Activated T-helper 2 cell treated with anti-CD3 and anti-CD28 coated beads, Interferon-gamma antibody, Interleukin-2, Interleukin-4, amounts not matched to agents 10 μg/mL and 5 μg/mL and 100 μg/mL, durations not matched to agents 14 hours and 24 hours and 36 hours (primary cell): ENCODE measurements around the gene MYMK. TPM values are rescaled to one million over a fixed set of nuclear protein-coding genes. Genes with fewer than 3 reads are reported as not detected.

Experiments
- DNase-seq: peaks from one replicate; pipeline ENCODE4 v3.0.0; 2021; ENCODE audit warnings: low spot score
- H3K27ac Mint-ChIP-seq: one replicate; pipeline ENCODE4 v1.8.0; 2021; ENCODE audit warnings: mixed read lengths
- H3K27me3 Mint-ChIP-seq: one replicate; pipeline ENCODE4 v1.8.0; 2021; ENCODE audit warnings: low read depth, mixed read lengths
- H3K36me3 Mint-ChIP-seq: one replicate; pipeline ENCODE4 v1.8.0; 2021; ENCODE audit warnings: low read depth, mixed read lengths
- H3K4me1 Mint-ChIP-seq: one replicate; pipeline ENCODE4 v1.8.0; 2021; ENCODE audit warnings: low read depth, mixed read lengths
- H3K4me3 Mint-ChIP-seq: one replicate; pipeline ENCODE4 v1.8.0; 2021; ENCODE audit warnings: low read depth, mild to moderate bottlenecking, moderate library complexity, mixed read lengths
- H3K9me3 Mint-ChIP-seq: one replicate; pipeline ENCODE4 v1.8.0; 2021; ENCODE audit warnings: mixed read lengths
- intact Hi-C: fragments of 100-400 bp; cut with micrococcal nuclease; formaldehyde crosslinking; loops from one replicate; pipeline ENCODE4 v1.15.1; 2023
- total RNA-seq: library from RNA; stranded (reverse); gene quantifications from 2 replicates; pipeline ENCODE4 v1.2.3, GENCODE V29; 2022

Gene MYMK
- total RNA-seq, 1 donor from 2014 or later, result not detected

DNA sequence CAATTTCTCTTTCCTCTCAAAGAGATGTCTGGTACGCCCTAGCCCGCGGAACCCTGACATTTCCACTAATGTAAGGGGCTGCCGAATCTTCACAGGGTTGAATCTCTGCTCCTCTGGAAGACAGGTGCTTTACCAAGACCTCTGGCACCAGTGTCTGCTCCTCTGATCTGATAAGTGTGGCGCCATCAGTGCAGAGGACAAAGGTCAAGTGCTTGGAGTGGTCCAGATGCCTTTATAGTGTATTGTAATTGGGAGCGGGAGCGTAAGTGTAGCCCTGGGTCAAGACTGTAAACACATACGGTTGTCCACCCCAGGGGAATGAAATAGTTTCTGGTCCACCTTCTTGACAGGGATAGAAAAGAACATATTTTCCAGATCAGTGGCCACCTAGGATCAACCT lies 27.5 kb upstream of the MYMK start:
- no peak for DNase-seq
- Mint-ChIP-seq H3K36me3 (no peaks in the 10 kb centered on the region), H3K4me3 (no peak overlapping the region), H3K27ac (no peak overlapping the region), H3K9me3 (no peaks in the 10 kb centered on the region), H3K4me1 (no peaks in the 10 kb centered on the region), H3K27me3 (no peaks in the 10 kb centered on the region)
- intact Hi-C loops, result no loop called here

DNA sequence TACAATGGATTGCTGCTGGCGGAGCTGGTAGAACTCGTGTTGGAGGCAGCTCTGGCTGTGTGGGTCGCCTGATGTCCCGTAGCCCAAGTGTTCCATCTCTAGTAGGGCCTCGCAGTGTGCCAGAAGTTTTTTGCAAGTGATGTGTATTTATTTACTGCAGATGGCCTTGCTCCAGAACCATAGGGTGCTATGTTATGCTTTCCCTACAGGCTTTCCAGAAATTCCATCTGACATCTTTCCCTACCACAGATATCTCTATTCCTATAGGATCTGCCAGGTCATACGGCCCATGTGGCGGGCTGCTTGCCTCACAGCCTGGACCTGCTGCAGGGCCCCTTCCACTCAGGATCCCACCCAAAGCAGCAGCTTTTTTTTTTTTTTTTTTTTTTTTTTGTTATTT lies 26.7 kb upstream of the MYMK start:
- DNase-seq, result no peak
- Mint-ChIP-seq H3K27ac (no peak overlapping the region), H3K36me3 (no peaks in the 10 kb centered on the region), H3K27me3 (no peaks in the 10 kb centered on the region), H3K9me3 (no peaks in the 10 kb centered on the region), H3K4me3 (no peak overlapping the region), H3K4me1 (no peaks in the 10 kb centered on the region)
- intact Hi-C loops, result no loop called here

DNA sequence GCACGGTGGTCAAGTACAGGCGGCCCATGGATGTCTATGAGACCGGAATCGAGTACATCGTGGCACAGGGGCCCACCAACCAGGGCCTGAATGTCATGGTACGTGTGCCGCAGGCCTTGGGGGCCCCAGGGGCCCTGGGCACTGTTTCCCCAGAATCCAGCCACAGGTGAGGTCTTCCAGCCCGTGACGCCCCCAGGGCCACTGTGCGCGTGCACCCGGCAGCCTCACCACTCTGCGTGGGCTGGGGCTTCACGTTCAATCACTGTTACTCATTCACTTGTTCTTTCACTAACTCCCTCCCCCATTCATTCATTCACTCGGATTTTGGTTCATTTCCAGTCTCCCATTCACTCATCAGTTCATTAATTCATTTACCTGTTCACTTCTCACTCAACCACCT lies 22.4 kb upstream of the MYMK start:
- Mint-ChIP-seq H3K36me3 (no peaks in the 10 kb centered on the region), H3K4me1 (no peaks in the 10 kb centered on the region), H3K27me3 (no peaks in the 10 kb centered on the region), H3K27ac (no peak overlapping the region), H3K9me3 (no peaks in the 10 kb centered on the region), H3K4me3 (no peak overlapping the region)
- intact Hi-C loops, result no loop called here
- DNase-seq, result no peak

DNA sequence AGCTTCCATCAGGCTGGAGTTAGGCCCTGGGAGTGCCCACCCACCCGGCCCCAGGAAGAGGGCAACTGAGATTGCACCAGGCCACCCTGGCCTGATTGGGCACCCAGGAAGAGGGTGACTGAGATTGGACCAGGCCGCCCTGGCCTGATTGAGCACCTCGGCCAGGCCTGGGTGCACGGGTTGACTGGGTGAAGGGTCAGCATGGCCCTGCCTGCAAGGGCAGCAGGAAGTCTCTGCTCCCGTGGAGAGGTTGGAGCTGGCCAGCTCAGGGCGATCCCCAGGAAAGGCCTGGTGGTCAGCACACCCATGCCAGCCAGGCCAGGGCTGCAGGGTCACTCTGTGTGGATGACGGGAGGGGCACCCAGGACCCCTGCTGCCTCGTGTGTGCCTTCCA lies 21.5 kb upstream of the MYMK start:
- H3K9me3 Mint-ChIP-seq, result no peaks in the 10 kb centered on the region
- H3K27me3 Mint-ChIP-seq, result no peaks in the 10 kb centered on the region
- intact Hi-C loops, result no loop called here
- DNase-seq, result no peak
- no peaks in the 10 kb centered on the region for H3K4me1 Mint-ChIP-seq
- H3K27ac Mint-ChIP-seq, result no peak overlapping the region
- H3K36me3 Mint-ChIP-seq, result no peaks in the 10 kb centered on the region
- H3K4me3 Mint-ChIP-seq, result no peak overlapping the region

DNA sequence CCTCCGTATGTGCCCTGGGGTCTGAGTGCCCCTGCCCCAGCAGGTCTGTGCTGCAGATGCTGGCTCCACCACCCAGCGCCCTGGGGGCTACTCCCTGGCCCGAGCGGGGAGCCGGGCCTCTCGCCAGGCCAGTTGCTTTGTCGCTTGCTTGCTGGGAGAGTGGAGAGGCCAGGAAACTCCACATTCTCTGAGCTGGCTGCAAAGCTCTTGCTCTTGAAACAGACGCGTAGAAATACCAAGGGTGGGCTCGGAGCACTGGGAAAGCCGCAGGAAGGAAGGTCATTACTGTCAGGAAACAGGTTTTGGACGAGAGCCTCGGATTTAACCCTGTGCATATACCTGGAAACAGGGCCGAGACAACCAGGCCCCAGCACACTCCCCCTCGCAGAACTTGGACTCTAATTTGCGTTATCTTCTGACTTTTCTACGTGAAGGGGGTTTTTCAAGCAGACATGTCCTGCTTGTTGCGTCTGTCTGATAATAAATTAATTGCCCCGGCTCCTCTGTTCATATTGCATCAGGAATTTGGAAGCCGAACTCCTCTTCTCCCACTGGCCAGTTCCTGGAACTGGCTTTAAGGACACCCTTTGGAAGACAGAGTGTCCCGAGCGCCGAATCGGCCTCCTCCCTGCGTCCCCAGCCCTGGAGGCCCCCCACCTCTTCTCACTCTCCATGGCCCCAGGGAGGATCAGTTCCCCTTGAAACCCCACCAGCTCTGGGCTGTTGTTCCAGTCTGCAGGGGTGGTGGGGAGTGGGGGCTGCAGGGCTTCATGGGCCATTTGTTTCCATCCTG lies 20.9 kb upstream of the MYMK start:
- intact Hi-C loops, result no loop called here
- H3K27ac Mint-ChIP-seq, result no peak overlapping the region
- no peaks in the 10 kb centered on the region for H3K4me1 Mint-ChIP-seq
- no peaks in the 10 kb centered on the region for H3K36me3 Mint-ChIP-seq
- no peak for DNase-seq
- no peaks in the 10 kb centered on the region for H3K27me3 Mint-ChIP-seq
- H3K9me3 Mint-ChIP-seq, result no peaks in the 10 kb centered on the region
- H3K4me3 Mint-ChIP-seq, result no peak overlapping the region

DNA sequence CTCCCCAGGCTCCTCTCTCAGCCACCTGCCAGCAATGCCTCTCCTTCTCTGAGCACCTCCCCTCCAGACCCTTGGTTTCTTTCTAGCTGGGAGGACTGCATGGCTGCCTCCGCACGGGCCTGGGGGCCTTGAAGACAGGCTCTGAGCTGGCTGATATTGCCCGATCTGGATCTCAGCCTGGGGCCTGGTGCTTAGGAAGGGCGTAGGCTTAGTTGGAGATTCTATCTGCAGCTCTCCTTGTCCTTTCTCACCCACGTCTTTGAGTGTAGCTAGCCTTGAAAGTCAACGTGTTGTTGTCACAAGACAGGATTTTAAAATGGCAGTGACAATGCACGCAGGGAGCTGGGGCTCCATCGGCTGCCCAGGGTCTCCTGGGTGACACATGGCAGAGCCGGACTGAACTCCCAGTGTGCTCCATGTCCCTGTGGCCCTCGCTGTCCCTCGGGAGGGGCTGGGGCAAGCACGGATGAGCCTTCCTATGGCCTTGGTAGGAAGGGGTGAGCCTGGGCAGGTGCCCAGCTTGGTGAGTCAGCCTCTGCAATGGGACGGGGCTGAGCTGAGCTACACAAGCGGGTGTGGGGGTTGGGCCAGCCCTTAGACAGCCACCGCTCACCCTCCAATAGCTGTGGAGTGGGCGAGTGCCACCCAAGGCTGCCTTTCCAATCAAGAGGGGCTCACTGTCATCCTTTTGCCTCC lies 19.2 kb upstream of the MYMK start:
- Mint-ChIP-seq H3K27ac (no peak overlapping the region), H3K4me3 (no peak overlapping the region), H3K4me1 (no peaks in the 10 kb centered on the region), H3K9me3 (no peaks in the 10 kb centered on the region), H3K36me3 (no peaks in the 10 kb centered on the region), H3K27me3 (no peaks in the 10 kb centered on the region)
- DNase-seq, result no peak
- intact Hi-C loops, result no loop called here

DNA sequence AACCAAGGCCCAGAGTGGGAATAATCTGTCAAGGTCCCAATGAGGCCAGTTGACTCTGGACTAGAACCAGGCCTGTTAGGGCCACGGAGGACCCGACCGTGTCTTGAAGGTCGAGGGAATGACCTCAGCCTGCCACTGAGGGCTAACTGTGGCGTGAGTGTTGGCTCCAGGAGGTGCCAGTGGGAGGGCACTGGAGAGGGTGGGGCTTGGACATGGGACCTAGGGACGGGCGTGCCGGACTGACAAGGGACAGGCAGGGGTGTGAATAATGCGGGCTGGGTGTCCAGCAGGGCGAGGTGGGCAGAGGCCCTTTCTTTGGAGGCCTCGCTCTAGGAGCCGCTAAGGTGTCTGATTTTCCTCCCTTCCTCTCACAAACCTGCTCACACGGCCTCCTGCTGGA lies 17.2 kb upstream of the MYMK start:
- Mint-ChIP-seq H3K4me1 (no peaks in the 10 kb centered on the region), H3K27ac (no peak overlapping the region), H3K36me3 (no peaks in the 10 kb centered on the region), H3K27me3 (no peaks in the 10 kb centered on the region), H3K4me3 (no peak overlapping the region), H3K9me3 (no peaks in the 10 kb centered on the region)
- intact Hi-C loops, result no loop called here
- DNase-seq, result no peak

DNA sequence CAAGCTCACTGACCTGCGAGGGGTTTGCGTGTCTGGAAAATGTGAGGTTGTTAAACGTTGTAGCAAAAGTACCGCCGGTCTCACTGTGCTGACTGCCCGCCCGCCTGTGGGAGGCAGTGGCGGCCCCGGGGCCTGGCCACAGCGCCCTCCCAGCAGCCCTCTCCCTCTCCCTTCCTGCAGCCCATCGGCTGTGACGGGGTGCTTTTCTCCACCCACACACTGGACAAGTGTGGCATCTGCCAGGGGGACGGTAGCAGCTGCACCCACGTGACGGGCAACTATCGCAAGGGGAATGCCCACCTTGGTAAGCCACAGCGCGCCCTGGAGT lies 15.9 kb upstream of the MYMK start:
- Mint-ChIP-seq H3K27me3 (peaks cover under 1% of the 10 kb centered on the region), H3K36me3 (no peaks in the 10 kb centered on the region), H3K9me3 (no peaks in the 10 kb centered on the region), H3K4me3 (no peak overlapping the region), H3K27ac (no peak overlapping the region), H3K4me1 (no peaks in the 10 kb centered on the region)
- DNase-seq, result no peak
- intact Hi-C loops, result no loop called here

DNA sequence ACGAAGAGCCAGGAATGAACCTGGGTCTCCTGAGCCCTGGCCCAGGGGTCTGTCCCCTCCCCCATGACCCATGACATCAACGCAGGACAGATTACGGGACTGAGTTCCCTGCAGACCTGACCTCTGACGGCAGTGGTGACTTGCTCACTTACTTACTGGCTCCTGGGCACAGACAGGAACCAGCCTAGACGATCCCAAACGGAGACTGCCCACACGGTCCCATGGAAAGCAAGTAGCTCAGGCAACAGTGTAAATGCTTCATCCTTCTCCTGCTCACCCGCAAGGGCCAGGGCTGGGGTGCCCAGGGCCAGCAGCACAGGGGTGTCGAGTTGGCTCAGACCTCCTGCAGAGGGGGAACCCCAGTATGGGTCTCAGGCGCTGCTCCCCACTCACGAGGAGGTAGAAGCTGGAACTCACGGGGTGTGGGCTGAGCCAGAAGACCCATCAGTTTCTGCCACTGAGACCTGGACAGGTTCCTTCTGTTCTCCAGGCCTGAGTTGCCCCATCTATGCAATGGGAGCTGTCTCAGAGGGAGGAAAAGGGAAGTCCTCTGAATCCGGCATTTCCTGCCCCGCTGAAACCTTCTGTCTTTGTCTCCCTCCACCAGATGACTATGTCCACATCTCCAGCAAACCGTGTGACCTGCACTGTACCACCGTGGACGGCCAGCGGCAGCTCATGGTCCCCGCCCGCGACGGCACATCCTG lies 15.4 kb upstream of the MYMK start:
- H3K36me3 Mint-ChIP-seq, result no peaks in the 10 kb centered on the region
- intact Hi-C loops, result no loop called here
- H3K27me3 Mint-ChIP-seq, result peaks cover 4% of the 10 kb centered on the region
- no peak for DNase-seq
- H3K4me3 Mint-ChIP-seq, result no peak overlapping the region
- H3K9me3 Mint-ChIP-seq, result no peaks in the 10 kb centered on the region
- H3K27ac Mint-ChIP-seq, result no peak overlapping the region
- no peaks in the 10 kb centered on the region for H3K4me1 Mint-ChIP-seq

DNA sequence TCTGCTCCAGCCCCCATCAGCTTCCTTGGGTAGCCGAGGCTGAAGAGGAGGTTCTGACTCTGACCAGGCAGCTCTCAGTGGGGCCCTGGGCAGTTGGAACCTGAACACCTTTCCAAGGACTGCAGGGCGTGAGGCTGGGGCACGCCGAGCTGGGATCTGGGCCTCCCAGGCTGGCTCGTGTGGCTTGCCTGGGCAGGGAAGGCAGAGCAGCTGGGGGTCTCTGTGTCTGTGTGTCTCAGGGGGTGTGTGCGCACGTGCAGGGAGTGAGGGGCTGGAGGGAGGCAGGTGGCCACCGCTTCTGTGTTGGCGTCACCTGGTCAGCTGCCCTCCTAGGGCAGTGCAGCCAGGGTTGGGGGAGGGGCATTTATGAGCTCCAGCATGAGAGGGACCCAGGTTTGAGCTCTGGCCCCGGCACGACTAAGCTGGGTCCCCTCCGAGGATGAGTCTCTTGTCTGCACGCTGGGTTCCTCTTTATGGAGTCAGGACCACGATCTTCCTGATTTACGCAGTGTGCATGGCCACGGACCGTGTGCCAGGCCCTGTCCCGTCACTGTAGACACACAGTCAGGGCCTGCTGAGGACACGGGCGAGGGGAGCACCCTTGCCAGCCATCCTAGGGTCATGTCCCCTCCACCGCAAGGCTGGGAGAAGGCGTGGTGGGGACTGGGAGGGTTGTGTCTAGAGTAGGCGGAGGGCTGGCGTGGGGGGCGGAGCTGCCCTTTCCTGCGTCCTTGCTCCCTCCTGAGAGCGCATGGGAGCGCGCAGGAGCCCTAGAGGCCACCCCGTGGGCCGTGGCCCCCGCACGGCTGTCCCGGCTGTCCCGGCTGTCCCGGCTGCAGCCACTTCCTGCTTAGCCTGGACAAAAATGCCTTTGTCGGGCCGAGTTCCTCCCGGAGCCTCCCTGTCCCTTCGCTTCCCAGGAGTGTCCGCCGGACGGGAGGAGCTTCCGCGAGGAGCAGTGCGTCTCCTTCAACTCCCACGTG lies 14.4 kb upstream of the MYMK start:
- H3K4me3 Mint-ChIP-seq, result no peak overlapping the region
- no peak overlapping the region for H3K27ac Mint-ChIP-seq

DNA sequence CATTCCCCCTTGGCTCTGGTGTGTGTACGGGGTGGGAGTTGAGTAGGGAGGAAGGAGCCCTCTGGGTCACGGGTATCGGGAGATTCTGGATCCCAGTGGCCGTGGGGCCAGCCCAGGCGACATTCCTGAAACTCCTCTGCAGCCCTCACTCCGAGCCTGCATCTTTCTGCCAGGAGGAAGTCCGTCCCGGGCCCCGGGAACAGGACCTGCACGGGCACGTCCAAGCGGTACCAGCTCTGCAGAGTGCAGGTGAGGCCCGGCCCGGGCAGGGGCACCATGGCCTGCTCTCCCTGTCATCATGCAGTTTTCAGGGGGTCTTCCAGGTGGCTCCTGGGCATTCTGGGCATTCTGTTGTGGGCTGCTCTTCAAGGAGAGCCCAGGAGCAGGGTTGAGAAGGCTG lies 13.4 kb upstream of the MYMK start:
- H3K4me3 Mint-ChIP-seq, result no peak overlapping the region
- no peaks in the 10 kb centered on the region for H3K4me1 Mint-ChIP-seq

More for the DNA sequence above, 14.4 kb upstream of the MYMK start:
- intact Hi-C loops, result no loop called here
- H3K36me3 Mint-ChIP-seq, result no peaks in the 10 kb centered on the region
- H3K9me3 Mint-ChIP-seq, result no peaks in the 10 kb centered on the region
- DNase-seq, result no peak
- H3K27me3 Mint-ChIP-seq, result peaks cover 4% of the 10 kb centered on the region
- H3K4me1 Mint-ChIP-seq, result no peaks in the 10 kb centered on the region

DNA sequence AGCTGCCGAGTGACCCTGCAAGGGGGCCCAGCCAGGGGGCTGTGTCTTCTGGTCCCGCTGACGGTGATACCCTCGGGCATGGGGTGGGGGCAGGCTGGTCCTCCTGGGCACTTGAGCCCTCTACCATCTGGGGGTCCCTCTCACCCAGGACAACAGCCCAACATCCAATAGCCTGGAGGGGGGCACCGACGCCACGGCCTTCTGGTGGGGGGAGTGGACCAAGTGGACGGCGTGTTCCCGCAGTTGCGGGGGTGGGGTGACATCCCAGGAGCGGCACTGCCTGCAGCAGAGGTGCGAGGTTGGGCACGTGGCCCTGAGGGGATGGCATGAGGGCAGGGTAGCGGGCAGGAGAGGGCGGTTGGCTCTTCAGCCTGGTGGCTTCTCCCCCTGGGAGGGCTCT lies 12.5 kb upstream of the MYMK start:
- Mint-ChIP-seq H3K9me3 (no peaks in the 10 kb centered on the region), H3K4me1 (no peaks in the 10 kb centered on the region), H3K27me3 (peaks cover 16% of the 10 kb centered on the region), H3K36me3 (no peaks in the 10 kb centered on the region), H3K27ac (no peak overlapping the region), H3K4me3 (no peak overlapping the region)
- no peak for DNase-seq
- intact Hi-C loops, result no loop called here

More for the DNA sequence above, 13.4 kb upstream of the MYMK start:
- DNase-seq, result no peak
- H3K36me3 Mint-ChIP-seq, result no peaks in the 10 kb centered on the region
- intact Hi-C loops, result no loop called here
- H3K27me3 Mint-ChIP-seq, result peaks cover 10% of the 10 kb centered on the region
- no peaks in the 10 kb centered on the region for H3K9me3 Mint-ChIP-seq
- H3K27ac Mint-ChIP-seq, result no peak overlapping the region
